ENCODE measurements around the gene GRK4. TPM values are rescaled to one million over a fixed set of nuclear protein-coding genes. Genes with fewer than 3 reads are reported as not detected.

Gene GRK4
- total RNA-seq, 1 donor from 2014 or later = 2.1 TPM

- no peaks in the 10 kb centered on the region for H3K27me3 Mint-ChIP-seq
- H3K27ac Mint-ChIP-seq = peak overlapping the region; percentile 95
- POLR2A ChIA-PET = interaction anchor here (0.7 to 4.3 kb wide), 13 partner anchors 12 to 539 kb away, joined by 3 to 29 read pairs (median 4); no protein-coding TSS in a partner anchor
- no peaks in the 10 kb centered on the region for H3K9me3 Mint-ChIP-seq
- CTCF ChIA-PET = no interaction called here
- H3K4me1 Mint-ChIP-seq = peaks cover 47% of the 10 kb centered on the region
- DNase-seq = peak; percentile 39
- peaks cover 7% of the 10 kb centered on the region for H3K36me3 Mint-ChIP-seq (ENCODE audit: low read depth)
- no peak for ATAC-seq (ENCODE audit: low read depth)
- intact Hi-C loops (cut with micrococcal nuclease) = loop anchor here (1.0 to 10.0 kb wide), 12 partner anchors 10 to 1360 kb away; partner anchors contain the start of genes FAM193A, GRK4, MXD4 and NOP14
- no peak for TF ChIP-seq CTCF (IDR thresholded peaks at IDR 0.05)
- peak overlapping the region; percentile 92 for H3K4me3 Mint-ChIP-seq
Observed at GRCh38 chr4:3074846-3075651, 111.7 kb downstream of the GRK4 start.

- peaks cover 7% of the 10 kb centered on the region for H3K36me3 Mint-ChIP-seq (ENCODE audit: low read depth)
- intact Hi-C loops (cut with micrococcal nuclease) = loop anchor here (5.0 to 10.0 kb wide), 4 partner anchors 312 to 1361 kb away; partner anchors contain the start of genes FAM193A and SLBP
- H3K4me3 Mint-ChIP-seq = peak overlapping the region; percentile 92
- no peaks in the 10 kb centered on the region for H3K9me3 Mint-ChIP-seq
- peaks cover 53% of the 10 kb centered on the region for H3K4me1 Mint-ChIP-seq
- ChIA-PET POLR2A (interaction anchor here (0.7 to 4.3 kb wide), 11 partner anchors 11 to 540 kb away, joined by 3 to 29 read pairs (median 5); no protein-coding TSS in a partner anchor), CTCF (no interaction called here)
- no peak for DNase-seq
- no peaks in the 10 kb centered on the region for H3K27me3 Mint-ChIP-seq
- ATAC-seq (ENCODE audit: low read depth) = no peak
- peak overlapping the region; percentile 95 for H3K27ac Mint-ChIP-seq
- no peak for TF ChIP-seq CTCF (IDR thresholded peaks at IDR 0.05)
Observed at GRCh38 chr4:3075652-3075981, 112.2 kb downstream of the GRK4 start.

GRCh38 chr4:3077796-3078195 is 114.4 kb downstream of the GRK4 start:
- ChIA-PET POLR2A (interaction anchor here (0.9 to 3.2 kb wide), 5 partner anchors 9 to 382 kb away, joined by 3 to 16 read pairs (median 3); no protein-coding TSS in a partner anchor), CTCF (no interaction called here)
- peak; percentile 33 for DNase-seq
- Mint-ChIP-seq H3K27me3 (no peaks in the 10 kb centered on the region), H3K27ac (peak overlapping the region; percentile 95), H3K9me3 (no peaks in the 10 kb centered on the region), H3K4me3 (peak overlapping the region; percentile 75), H3K4me1 (peaks cover 68% of the 10 kb centered on the region), H3K36me3 (ENCODE audit: low read depth) (peaks cover 11% of the 10 kb centered on the region)
- intact Hi-C loops (cut with micrococcal nuclease) = loop anchor here (1.0 to 10.0 kb wide), 6 partner anchors 15 to 1363 kb away; partner anchors contain the start of genes FAM193A and SLBP
- TF ChIP-seq CTCF (IDR thresholded peaks at IDR 0.05) = no peak
- peak; percentile 20 for ATAC-seq (ENCODE audit: low read depth)

- peak overlapping the region; percentile 53 for H3K4me3 Mint-ChIP-seq
- ChIA-PET POLR2A (interaction anchor here (0.6 to 3.2 kb wide), 5 partner anchors 21 to 814 kb away, joined by 3 to 16 read pairs (median 3); no protein-coding TSS in a partner anchor), CTCF (no interaction called here)
- no peaks in the 10 kb centered on the region for H3K27me3 Mint-ChIP-seq
- H3K27ac Mint-ChIP-seq = peak overlapping the region; percentile 95
- DNase-seq (no peak), ATAC-seq (ENCODE audit: low read depth) (peak; percentile 61)
- no peaks in the 10 kb centered on the region for H3K9me3 Mint-ChIP-seq
- TF ChIP-seq CTCF (IDR thresholded peaks at IDR 0.05) = no peak
- peaks cover 80% of the 10 kb centered on the region for H3K4me1 Mint-ChIP-seq
- intact Hi-C loops (cut with micrococcal nuclease) = loop anchor here (2.0 to 10.0 kb wide), 5 partner anchors 13 to 1365 kb away; partner anchors contain the start of genes FAM193A and SLBP
- peaks cover 14% of the 10 kb centered on the region for H3K36me3 Mint-ChIP-seq (ENCODE audit: low read depth)
Observed at GRCh38 chr4:3079694-3080123, 116.3 kb downstream of the GRK4 start.
